Measurements from ENCODE around the gene PARP15.
A peak's percentile ranks its signal among the peaks of the same experiment; 100 is the strongest.
"Not testable (repeated sequence)": the region's sequence is repeated elsewhere in the genome, so short reads cannot be mapped to it uniquely, and the experiment has no call there.

PARP15 gene

DNA sequence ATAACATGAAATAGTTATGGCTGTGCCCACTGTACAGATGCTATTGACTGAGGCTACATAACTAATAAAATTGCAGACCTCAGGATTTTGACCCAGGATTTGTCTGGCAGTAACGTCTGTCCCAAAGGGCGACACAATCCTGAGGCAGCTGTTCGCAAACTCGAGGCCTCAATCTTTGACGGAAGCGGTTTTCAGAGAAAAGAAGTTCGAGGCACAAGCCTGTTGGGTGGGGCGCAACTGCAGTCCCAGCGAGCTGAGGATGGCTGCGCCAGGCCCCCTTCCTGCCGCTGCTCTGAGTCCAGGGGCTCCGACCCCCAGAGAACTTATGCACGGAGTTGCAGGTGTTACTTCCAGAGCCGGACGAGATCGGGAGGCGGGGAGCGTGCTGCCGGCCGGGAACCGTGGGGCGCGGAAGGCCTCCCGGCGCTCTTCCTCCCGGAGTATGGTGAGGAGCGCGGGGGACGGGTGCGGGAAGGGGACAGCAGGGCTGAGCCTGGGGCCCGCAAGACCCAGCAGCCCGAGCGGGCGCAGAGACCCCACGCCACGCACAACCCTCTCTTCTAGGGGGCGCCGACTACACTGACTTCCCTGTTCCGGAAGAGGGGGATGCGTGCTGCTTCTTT lies at the start of gene PARP15:
Gene PARP15, plus strand, starts transcription at position 242 of the 623 bp plus-strand sequence. Its CDS starts 18 bp downstream, at position 260.
- DNase-seq = peak; percentile 63

- no peak for DNase-seq
These were observed 47.3 kb upstream of the PARP15 start for GRCh38 chr3:122530164-122530563.

GRCh38 chr3:122533480-122533879 lies 44.0 kb upstream of the PARP15 start:
- DNase-seq = no peak

- DNase-seq = peak; percentile 24
These were observed 43.5 kb upstream of the PARP15 start for GRCh38 chr3:122533931-122534334.

- DNase-seq = no peak
These were observed 41.4 kb upstream of the PARP15 start for GRCh38 chr3:122535964-122536631.

DNA sequence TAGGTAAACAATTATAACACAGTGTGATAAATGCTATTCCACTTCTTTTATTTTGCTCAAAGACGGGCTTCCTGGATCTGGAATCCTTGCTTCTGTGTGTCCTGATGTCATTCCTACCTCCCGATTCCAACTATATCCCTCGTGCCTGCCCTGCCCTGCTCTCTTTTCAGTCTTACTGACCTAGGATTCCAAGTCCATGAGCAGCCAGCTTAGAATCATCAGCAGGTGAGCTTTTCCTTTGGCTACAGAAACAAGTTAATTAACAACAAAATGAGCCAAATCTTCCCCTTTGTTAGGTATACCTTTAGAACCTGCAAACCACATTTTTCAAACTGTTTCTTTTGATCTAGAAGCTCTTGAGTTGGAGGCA lies 40.8 kb upstream of the PARP15 start:
- DNase-seq = no peak

- DNase-seq = no peak
These were observed 38.4 kb upstream of the PARP15 start for GRCh38 chr3:122538956-122539490.

- DNase-seq = no peak
These were observed 31.3 kb upstream of the PARP15 start for GRCh38 chr3:122546151-122546550.

DNA sequence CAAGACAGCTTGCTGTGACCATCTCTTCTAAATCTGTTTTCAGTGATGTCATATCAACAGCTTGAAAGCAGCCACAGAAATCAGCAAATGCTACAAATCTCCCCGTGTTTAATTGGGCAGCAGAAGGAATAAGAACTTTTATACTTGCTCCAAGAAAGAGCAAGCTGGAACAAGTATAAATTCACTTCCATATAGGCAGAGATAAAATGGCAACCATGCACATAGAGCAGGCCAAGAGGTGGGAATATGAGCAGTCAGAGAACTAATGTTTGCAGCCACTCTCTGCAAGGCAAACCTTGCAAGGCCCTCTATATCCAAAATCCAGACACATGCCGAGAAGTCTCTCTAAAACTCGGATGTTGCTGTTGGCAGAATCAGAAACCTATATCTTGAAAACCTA lies 29.4 kb upstream of the PARP15 start:
- DNase-seq = no peak

- DNase-seq = no peak
These were observed 28.8 kb upstream of the PARP15 start for GRCh38 chr3:122548619-122549018.

GRCh38 chr3:122553171-122553570 lies 24.3 kb upstream of the PARP15 start:
- no peak for DNase-seq

DNA sequence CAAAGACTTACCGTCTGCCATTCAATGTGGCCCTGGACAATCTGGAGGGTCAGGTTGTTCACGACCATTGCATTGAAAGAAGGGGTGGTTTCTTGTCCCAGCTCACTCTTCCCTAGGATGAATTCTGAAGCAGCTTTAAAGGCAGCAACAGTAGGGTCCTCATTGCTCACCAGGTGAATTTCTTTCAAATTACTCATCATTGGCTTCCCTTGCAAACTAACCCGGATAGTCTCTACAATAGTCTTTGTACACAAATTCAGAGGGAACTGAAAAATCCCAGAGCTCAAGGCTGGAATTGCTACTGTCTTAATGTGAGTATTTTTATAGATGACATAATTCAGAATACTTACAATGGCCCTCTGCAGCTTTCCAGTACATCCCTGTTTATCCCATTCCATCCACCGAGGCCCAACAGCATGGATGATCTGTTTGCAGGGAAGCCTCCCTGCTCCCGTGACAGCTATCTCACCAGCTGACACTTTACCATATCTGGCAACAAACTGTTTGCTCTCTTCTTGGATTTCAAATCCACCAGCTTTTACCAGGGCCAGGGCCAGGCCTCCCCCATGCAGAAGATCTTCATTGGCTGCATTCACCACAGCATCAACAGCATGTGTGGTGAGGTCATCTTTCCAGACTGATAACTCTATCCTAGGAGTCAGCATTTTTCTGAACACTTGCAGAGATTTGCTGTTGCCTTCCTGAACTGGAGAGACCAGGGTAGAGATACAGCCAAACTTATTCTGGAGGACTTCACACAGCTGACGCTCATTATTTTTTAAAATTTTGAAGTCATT lies 22.0 kb upstream of the PARP15 start:
- no peak for DNase-seq

DNA sequence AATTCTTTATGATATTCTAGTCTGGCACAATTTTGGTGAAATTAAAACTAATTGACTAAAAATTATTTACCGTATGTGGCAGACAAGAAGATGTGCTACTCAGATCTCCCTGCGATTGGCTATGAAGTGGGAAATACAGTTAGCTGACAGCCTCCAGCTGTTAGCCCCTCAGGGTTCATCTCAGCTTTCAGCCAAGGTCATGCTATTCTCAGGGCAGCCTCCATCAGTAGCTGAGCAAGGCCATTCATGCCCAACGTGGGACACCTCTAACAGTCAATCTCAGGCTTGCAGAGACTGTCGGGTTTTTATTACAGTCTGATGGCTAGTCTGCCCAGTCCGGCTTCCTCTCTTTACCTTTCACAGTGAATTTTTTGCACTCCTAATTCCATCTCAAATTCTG lies 20.1 kb upstream of the PARP15 start:
- no peak for DNase-seq

DNA sequence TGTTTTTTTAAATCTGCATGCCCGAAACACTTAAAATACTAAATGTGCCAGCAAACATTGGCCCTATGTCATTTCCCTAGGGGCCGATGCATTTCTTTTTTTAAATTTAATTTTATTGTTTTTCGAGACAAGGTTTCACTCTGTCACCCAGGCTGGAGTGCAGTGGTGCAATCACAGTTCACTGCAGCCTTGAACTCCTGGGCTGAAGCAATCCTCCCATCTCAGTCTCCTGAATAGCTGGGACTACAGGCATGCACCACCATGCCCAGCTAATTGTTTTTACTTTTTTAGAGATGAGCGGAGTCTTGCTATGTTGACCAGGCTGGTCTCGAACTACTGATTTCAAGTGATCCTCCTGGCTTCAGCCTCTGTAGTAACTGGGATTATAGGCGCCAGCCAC lies 18.8 kb upstream of the PARP15 start:
- DNase-seq = no peak

DNA sequence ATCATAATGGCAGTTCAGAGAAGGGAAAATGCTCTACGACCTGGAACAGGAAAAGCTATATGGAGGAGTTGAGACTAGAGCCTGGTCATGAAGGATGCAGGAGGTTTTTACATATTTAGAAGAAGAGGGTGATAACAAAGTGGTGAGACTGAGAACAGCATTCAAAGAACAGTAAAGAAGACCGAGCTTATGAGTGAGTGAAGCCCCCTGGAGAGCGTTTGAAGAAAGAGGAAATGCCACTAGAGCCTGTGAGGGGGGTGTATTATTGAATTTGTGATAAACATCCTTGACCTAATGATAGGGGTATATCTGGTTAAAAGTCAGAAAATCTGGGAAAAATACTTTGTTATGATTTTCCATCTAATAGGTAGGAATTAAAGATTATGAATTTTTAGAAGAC lies 17.5 kb upstream of the PARP15 start:
- no peak for DNase-seq

DNA sequence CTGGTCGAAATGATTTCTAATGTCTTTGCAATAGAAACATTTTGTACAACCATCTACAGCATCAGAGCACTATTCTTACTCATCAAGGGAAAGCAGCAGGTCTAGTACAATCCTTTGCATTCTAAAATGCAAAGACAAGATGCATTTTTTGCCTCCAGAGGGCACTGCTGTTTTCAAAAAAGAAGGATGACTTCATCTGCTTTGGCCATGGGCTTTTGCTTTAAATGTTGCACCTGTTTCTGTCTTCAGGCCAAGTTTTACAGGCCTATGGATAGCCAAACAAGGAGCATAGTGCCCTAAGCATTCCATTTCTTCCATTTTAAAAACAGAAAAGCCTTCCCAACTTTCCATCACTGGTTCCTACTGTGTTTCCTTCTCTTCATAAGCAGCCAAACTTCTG lies 16.8 kb upstream of the PARP15 start:
- DNase-seq = peak; percentile 69

DNA sequence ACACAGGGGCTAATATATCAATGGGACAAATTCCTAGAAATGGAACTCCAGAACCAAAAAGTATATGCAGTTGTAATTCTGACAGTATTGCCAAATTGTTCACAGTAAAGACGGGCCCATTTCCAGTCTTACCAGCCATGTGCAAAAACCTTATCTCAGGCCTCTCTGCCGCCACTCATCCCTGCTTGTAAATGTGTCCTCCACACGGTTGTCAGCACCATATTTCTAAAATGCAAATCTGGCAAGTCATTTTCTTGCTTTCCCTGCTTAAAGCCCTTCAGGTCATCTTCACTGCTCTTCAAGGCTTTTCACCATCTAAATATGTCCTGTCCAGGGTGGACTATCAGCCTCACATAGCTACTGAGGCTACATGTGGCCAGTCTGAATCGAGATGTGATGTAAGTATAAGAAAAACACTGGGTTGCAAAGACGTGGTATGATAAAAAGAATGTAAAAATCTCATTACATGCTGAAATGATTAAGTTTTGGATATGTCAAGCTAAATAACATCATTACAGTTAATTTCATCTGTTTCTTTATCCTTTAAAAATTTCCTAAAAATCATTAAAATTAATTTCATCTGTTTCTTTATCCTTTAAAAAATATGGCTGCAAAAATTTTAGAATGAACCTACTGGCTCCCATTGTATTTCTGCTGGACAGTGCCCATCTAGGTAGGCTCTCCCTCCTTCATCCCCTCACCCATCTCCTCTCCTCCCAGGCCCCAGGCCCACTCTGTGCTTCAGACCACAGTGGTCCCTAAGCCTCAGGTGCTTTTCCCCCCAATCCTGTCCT lies 14.3 kb upstream of the PARP15 start:
- DNase-seq = no peak

GRCh38 chr3:122563717-122564025 lies 13.8 kb upstream of the PARP15 start:
- peak; percentile 24 for DNase-seq

- DNase-seq = peak; percentile 84
These were observed 13.1 kb upstream of the PARP15 start, which contains the start of the genes DTX3L and PARP9 for GRCh38 chr3:122564155-122564912. Gene DTX3L (plus strand): TSS chr3:122564338. CDS start chr3:122564427, 89 bp downstream. Gene PARP9 (minus strand): TSS chr3:122564300. CDS start chr3:122559620, 4,680 bp downstream.

DNA sequence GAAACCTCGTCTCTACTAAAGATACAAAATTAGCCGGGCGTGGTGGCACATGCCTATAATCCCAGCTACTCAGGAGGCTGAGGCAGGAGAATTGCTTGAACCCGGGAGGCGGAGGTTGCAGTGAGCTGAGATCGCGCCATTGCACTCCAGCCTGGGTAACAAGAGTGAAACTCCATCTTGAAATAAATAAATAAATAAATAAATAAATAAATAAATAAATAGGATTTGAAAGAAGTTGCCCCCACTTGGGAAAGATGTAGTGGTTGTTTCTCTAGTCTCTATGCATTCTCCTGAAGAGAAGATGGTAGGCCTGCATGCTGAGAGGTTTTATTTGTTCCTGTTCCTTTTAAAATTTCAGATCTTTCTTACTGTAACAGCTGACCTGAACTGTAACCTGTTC lies 9.3 kb upstream of the PARP15 start:
- DNase-seq = not testable (repeated sequence)

DNA sequence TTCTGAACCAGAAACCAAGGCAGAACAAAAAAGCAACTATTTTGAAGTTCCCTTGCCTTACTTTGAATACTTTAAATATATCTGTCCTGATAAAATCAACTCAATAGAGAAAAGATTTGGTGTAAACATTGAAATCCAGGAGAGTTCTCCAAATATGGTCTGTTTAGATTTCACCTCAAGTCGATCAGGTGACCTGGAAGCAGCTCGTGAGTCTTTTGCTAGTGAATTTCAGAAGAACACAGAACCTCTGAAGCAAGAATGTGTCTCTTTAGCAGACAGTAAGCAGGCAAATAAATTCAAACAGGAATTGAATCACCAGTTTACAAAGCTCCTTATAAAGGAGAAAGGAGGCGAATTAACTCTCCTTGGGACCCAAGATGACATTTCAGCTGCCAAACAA lies 8.7 kb upstream of the PARP15 start:
- DNase-seq = no peak

DNA sequence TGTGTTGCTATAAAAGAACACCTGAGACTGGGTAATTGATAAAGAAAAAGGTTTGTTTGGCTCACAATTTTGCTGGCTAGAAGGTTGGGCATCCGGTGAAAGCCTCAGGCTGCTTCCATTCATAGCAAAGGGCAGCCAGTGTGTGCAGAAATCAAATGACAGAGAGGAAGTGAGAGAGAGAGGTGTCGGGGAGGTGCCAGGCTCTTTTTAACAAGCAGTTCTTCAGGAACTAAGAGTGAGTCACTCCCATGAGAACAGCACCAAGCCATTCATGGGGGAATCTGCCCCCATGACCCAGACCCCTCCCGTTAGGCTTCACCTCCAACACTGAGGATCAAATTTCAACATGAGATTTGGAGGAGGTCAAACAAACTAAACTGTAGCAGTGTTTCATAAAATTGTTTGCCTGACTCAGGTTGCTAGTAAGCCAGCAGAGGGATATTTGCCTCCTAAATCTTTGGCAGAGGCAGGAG lies 4.5 kb upstream of the PARP15 start:
- DNase-seq = peak; percentile 60
